Iris pigment epithelial cell (primary cell): ENCODE data around the gene MED28.
"Not testable (repeated sequence)": the region's sequence is repeated elsewhere in the genome, so short reads cannot be mapped to it uniquely, and the experiment has no call there.

Source experiments
- DNase-seq: peaks from one replicate; pipeline ENCODE4 v3.0.0-alpha.2; 2011; ENCODE audit warnings: low read depth

MED28 gene

DNA sequence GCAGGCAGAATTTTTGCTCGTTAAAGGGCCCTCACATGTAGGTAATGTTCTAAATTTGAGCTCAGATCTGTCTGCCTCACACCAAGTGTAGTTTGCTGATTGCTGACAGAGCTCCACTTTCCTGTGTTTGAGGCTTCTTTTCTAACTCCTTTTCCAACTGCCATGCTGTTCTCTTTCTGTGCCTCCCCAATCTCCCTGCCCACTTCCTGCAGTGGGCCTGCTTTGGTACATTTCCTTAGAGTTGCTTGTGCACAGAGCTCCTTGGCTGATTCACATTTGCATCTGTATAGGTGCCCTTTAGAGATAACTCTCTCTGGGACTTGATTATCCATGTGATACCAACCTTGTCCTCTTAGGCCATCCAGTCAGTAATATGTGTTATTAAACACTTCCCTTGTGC is 4.5 kb downstream of the MED28 start:
- no peak for DNase-seq

DNA sequence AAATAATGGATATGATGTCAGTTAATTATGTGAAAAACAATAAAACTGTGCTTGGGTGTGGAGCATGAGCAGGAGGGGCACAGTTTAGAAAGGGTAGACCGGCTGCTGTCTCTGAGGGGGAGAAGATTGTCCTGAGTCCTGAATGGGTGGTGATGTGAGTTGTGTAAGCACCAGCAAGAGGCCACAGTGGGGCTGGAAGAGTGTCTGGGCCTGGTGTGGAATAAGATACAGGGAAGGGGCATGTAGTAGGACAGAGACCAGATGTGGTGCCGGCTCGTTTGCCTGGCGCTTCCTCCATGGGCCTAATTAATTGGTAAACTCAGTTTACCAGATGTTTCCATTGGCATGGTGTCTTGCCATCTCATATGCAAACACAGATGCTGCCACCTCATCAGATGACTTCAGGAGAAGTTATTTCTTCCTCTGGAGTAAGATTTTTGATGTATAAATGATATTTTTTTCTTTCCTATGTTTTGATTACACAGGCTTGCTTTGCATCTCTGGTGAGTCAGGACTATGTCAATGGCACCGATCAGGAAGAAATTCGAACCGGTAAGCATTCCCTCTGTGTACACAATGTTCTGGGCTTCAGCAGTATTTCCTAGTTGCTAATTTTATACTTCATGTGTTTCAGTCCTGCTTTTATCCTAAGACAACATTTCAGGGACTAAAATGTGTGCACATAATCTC is 5.1 kb downstream of the MED28 start:
- peak; percentile 86 for DNase-seq

DNA sequence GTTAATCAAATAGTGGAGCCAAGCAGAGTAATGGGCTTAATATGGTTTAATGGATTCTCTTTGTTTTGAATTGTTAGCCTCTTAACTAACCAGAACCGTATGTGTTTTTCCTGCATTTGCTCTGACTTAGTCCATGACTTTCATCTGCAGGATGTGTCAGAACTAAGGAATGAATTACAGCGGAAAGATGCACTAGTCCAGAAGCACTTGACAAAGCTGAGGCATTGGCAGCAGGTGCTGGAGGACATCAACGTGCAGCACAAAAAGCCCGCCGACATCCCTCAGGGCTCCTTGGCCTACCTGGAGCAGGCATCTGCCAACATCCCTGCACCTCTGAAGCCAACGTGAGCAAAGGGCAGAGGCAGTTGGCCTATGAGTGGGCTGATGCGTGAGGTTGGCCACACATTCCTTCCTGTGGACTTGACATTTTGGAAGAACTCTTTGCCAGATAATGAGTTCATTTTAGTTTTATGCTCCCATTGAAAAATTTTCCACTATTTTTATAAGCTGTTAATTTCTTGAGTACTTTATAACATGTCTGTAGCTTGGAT is 9.1 kb downstream of the MED28 start:
- DNase-seq: peak; percentile 47

DNA sequence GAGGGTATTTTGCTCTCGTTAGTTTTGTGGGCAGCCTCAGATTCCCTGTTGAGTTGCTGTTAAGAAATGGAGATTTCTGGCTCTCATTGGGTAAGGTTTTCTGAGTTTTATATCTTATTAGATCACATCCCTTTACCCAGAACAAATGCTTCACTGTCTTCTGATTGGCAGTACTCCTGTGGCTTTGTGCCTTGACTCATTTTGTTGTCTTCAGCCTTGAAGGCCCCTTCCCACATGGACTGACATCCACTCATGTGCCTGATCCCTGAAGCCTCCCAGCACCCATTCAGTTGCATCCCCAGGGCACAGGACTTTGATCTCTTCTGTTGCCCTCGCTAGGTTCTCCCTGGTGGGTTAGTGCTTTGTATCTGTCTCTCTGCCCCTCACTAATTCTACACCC is 10.4 kb downstream of the MED28 start:
- no peak for DNase-seq

DNA sequence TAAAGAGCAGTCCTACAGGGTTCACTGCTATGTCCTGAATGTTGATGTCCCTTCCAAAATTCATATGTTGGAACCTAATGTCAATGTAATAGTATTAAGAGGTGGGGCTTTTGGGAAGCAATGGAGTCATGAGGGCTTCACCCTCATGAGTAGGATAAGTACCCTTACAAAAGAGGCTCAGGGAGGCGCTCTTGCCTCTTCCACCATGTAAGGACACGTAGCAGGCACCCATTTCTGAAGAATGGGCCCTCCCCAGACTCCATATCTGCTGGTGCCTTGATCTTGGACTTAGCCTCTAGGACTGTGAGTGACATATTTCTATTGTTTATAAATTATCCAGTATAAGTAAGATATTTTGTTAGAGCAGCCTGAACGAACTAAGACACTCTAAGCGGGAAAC is 15.8 kb downstream of the MED28 start:
- DNase-seq: no peak

DNA sequence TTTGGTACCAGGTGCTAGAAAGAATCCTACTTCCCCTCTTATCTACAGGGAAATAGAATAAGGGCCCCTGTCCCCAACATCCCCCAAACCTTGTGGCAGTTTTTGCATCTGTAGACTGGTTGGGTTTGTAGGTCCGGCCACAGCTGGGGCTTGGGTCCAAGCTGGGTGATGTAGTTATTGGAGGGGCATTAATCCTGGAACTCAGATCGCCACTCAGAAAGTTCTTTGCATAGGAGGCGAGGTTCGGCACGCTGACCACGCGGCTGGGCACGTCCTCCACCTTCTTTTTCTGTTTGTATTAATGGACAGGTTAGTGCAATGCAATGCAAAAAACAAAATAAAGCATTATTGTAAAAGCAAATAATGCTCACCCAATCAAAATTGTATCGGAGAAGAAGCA is 19.2 kb downstream of the MED28 start:
- no peak for DNase-seq

DNA sequence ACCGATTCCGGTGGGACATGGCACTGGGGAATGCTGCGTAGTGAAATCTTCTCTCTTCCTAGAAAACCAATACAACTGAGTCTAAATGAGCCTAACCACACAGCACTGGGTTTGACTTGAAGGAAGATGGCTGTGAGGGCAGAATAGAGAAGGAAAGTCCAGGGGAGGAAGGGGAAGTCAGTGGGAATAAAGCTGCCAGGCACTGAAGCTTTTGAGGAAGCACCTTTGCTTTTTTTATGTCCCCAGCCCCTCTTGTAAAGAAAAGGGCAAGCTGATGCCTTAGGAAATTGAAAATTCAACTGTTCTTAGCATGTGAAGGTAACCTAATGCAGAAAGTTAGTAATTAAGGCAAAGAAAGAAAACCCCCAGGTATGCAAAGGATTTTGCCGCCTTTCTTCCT is 20.6 kb downstream of the MED28 start:
- DNase-seq: no peak

DNA sequence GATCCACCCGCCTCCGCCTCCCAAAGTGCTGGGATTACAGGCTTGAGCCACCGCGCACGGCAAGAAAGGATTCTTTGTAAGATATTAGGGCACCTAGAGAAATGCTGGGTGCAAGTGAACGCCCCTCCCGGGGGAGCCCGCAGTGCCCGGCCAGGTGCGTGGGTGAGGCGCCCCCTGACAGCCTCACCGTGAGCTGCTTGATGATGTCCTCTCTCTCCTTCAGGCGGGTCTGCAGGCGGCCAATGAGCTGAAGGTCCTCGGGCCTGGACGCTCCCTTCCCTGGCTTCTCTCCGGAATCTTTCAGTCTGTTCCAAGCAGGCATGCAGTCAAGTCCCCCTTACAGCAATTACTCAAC is 21.9 kb downstream of the MED28 start:
- no peak for DNase-seq

DNA sequence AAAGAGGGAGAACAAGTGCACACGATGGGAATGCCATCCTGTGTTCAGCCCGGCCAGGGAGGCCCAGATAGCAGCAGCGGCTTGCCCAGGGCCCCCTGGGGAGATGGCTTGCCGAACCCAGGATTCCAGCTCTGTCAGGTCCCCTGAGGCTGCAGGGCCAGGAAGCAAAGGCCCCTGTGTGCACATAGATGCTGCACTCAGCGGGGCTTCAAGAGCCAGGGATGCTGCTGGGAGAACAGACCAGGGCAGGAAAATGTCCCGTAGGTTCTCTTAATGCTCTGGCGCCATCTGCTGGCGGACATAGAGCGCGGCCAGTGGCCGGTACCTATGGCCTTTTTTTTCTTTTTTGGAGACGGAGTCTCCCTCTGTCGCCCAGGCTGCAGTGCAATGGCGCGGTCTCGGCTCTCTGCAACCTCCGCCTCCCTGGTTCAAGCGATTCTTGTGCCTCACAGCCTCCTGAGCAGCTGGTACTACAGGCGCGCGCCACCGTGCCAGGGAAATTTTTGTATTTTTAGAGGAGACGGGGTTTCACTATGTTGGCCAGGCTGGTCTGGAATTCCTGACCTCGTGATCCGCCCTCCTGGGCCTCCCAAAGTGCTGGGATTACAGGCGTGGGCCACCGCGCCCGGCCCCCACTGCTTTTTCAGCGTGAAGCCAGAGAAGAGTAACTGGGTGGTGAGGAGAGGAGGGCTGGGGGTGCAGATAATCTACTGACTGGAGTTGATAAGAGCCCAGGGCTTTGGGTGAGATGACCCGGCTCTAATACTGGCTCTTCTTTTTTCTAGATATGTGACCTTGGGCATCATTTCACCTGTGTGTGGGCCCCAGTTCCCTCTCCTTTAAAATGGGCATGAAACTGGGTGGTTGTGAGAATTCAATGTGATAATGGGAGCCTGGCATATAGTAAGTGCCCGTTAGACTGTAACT is 22.5 kb downstream of the MED28 start:
- peak; percentile 67 for DNase-seq

DNA sequence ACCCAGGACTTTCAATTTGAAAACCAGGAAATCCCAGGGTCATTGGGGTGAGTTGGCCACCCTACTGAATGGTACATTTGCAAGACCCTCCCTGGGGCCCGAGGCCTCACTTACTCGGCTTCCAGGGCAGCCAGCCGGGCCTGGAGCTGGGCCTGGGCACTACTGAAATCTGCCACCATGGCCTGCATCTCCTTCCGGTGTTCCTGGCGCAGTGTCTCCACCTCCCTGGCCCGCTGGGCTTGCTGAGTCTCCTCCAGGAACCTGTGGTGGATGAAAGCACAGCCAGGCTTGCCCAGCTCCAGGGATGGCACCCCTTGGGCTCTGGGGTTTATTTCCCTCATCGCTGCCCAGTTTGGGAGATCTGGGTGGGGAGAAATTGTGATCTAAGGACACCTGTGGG is 24.7 kb downstream of the MED28 start:
- DNase-seq: no peak

DNA sequence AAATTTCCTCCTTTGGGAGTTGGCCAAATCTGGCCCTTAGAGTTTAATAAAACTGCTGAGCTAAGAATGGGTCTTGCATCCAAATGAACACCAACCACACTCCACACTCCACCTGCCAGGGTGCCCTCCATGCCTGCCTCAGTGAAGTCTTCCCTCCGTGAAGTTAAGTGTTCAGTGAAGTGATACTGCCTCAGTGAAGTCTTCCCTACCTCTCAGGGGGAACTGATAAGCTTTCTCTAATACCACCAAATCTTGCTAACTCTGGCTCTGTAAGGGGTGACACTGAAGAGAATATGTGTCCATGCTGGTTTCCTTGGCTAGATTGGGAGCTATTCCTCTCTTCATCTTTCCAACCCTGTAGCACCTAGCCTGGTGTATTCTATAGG is 27.9 kb downstream of the MED28 start:
- DNase-seq: no peak

DNA sequence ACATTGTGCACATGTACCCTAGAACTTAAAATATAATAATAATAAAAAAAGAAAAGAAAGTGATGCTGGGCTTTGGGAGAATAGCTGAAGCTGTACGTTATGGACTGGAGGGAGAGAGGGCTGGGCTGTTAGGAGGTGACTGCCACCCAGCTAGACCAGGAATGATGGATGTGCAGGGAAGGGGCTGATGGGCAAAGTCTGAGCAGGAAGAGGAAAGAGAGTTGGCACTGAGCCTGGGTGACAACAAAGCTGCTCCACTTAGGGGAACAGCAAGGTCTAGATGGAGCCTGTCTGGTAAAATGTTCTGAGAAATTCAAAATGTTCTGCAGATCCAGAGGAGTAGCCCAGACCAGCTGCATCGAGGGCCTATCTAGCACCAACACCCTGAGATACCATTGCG is 32.3 kb downstream of the MED28 start:
- no peak for DNase-seq

DNA sequence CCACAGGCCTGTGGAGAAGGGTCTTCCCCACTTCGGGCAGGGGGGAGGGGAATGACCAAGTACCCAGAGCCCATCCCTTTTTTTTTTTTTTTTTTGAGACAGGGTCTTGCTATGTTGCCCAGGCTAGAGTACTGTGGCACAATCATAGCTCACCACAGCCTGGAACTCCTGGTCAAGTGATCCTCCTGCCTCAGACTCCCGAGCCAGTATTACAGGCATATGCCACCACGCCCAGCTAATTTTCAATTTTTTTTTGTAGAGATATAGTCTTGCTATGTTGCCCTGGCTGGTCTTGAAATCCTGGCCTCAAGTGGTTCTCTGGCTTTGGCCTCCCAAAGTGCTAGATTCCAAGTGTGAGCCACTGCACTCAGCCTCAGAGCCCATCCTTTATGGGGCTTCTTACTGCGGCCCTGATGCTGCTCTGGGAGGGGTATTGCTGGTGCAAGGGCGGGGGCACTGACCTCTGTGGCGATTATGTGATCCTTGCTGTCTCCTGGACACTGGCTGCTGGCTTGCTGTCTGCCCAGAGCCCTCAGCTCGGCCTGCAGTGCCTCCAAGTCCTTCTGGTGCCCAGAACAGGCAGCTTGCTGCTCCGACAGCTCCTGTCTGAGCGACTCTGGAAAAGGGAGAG is 32.9 kb downstream of the MED28 start:
- no peak for DNase-seq

DNA sequence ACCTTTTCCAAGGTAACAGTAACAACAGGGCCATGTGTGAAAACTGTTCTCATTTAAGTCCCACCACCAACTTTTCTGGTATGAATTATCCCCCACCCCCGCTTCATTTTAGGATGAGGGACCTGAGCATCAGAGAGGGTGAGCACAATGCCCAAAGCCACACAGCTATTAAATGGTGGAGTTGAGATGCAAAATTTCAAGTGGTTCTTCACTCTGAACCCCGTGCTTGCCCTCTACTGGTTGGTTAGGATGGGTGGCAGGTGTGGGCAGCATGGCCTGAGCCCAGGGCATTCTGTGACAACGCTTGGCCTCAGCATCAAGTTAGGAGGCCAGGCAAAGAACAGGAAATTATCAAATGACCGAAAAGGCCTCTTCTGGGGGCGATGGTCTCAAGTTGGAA is 33.5 kb downstream of the MED28 start:
- DNase-seq: no peak

DNA sequence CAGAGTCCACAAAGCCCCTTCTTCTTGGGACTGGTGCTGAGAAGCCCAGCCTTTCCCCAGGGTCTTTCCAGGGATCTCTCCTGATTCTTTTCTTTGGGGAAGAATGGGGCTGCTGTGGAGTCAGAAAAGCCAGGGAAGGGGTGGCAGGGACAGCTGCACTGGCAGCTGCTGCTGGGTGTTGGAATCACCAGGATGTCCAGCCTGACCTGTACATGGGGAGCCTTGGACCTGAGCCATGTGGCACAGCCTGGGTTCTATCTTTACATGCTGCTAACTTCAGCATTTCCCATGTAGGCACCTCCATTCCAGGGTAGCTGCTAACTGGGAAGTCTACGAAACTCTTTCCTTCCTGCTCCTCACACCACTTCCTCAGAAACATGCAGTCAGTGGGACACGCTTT is 36.0 kb downstream of the MED28 start:
- DNase-seq: no peak

DNA sequence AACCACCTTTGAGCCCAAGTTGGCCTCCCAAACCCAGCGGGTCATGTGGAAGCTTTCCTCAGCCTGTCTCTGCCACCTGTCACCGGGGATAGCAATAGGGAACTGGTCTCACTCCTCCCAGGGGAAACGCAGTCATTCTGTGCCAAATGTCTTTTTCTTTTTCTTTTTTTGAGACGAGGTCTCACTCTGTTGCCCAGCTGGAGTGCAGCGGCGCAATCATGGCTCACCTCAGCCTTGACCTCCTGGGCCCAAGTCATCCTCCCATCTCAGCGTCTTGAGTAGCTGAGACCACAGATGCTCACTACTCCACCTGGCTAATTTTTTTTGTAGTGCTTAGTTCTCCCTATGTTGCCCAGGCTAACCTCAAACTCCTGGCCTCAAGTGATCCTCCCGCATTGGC is 40.3 kb downstream of the MED28 start:
- no peak for DNase-seq

DNA sequence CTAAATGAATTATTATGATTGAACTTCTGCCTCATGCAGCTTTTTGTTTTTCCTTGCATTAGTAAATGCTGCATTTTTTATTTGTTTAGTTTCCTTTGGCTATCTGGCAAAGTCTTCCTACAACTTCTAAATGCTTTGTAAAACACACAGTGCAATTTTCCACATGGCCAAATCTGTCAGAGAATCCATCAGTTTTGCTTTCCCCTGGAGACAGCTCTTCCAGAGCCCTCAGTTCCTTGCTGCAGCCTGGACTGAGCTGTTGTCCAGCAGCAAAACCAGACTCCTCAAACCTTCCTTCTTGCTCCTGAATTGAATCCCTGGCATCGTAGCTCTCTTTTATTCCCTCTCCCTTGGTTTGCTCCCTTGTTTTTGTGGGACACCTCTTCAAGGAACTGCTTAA is 42.6 kb downstream of the MED28 start:
- no peak for DNase-seq

DNA sequence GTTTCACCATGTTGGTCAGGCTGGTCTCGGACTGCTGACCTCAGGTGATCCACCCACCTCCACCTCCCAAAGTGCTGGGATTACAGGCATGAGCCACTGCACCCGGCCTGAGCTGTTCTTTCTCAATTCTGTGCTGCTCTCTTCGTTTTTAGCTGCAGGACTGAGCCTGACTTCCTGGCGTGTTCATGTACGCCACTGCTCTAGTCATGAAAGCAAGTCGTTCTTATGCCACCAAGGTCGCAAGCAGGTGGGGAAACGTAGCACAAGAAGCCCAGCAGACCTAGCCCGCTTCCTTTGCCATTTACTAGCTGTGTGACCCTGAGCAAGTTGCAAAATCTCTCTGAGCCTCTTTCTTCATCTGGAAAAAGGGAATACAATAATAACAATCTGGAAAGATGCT is 43.4 kb downstream of the MED28 start:
- no peak for DNase-seq

DNA sequence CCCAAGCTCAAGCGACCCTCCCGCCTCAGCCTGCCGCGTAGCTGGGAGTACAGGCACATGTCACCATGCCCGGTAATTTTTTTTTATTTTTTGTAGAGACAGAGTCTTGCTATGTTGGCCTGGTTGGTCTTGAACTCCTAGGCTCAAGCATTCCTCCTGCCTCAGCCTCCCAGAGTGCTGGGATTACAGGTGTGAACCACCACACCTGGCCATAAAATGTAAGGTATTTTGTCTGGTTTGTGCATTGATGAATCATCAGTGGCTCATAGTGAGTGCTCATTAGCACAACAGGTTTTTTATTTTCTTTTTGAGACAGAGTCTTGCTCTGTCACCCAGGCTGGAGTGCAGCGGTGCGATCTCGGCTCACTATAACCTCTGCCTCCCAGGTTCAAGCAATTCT is 44.8 kb downstream of the MED28 start:
- DNase-seq: not testable (repeated sequence)

DNA sequence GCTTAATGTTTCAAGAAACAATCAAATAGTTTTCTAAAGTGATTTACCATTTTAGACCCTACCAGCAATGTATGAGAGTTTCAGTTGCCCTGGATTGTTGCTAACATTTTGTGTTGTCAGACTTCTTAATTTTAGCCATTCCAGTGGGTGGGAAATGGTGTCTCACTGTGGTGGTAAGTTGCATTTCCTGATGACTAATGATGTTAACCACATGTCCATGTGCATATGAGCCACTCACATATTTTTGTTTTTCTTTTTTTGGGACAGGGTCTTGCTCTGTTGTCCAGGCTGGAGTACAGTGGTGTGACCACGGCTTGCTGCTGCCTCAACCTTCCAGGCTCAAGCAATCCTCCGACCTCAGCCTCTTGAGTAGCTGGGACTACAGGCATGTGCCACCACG is 48.3 kb downstream of the MED28 start:
- peak; percentile 41 for DNase-seq

DNA sequence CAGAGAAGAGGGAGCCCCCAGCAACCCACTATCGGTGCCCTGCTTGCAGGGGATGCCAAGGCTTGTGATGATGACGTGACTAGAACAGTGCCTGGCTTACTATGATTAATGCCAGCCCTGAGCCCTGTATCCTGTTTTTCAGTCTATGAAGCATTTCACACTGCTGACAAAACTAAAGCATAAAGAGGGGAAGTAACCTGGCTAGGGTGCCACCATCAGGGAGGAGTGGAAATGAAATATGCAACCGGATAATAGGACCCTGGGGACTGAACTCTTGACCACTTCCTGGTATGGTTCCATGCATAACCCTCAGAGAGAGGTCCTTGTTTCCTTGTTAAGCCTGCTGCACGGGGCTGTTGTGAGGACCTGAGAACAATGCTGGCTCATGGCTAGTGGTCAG is 50.3 kb downstream of the MED28 start:
- no peak for DNase-seq

DNA sequence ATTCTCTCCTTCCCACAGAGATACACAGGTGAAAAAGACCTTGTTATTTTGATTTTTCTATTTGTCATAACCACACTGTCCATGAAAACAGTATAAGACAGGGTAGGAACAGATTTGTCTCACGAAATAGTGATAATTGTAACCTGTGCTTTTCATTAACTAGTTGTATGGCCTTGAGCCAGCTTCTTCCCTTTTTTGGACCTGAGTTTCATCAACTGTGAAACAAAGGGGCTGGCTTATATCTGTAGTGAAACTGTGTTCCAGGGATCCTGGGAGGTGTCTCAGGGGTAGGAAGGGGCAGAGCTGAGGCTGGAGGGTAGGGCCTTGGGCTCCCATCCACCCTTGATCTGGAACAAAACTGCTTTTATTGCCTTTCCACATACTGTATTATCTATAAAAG is 50.9 kb downstream of the MED28 start:
- no peak for DNase-seq

DNA sequence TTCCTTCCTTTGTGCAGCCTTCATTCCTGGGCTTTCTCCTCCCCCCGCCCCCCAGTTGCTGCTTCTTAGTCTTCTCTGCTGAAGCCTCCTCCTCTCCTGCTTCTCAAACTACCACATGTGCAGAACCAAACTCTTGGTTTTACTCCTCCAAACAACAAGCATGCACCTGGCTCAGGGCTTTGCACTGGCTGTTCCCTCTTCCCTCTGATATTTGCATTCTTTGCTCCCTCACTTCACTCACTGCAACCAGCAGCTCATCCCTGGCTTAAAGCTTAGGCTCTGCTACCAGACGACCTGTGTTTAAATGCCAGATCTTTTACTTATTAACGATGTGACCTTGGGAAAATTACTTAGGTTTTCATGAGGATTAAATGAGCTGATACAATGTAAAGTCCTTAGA is 51.4 kb downstream of the MED28 start:
- DNase-seq: no peak
